Ramos (cell line): ENCODE measurements around the gene SHC4.
"Not testable (repeated sequence)": the region's sequence is repeated elsewhere in the genome, so short reads cannot be mapped to it uniquely, and the experiment has no call there.

Source experiments
- in situ Hi-C: fragments of 300-500 bp; cut with MboI; formaldehyde crosslinking; loops from one replicate; pipeline ENCODE4 v1.14.3; 2022; ENCODE audit warnings: low sequenced_read_pairs; ENCODE audit not compliant: unreplicated experiment

SHC4 gene

DNA sequence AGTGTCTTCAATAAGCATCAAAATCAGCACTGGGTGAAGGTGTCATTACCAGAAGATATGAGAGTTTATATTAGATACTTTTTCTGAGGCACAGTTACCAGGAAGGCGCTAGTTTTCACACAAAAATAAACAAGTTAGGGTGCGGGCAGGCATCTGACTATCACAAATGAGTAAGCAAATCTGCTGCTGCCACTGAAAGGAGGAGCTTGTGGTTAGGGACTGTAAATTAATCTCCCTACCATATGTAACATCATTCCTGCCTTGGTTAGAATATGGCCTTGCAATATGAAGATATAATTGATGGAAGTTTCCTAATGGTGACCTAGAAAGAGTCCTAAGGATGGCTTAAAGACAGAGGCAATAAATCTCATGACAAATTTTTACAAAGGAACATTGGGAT, 105.3 kb downstream of the SHC4 start:
- in situ Hi-C loops: no loop called here

DNA sequence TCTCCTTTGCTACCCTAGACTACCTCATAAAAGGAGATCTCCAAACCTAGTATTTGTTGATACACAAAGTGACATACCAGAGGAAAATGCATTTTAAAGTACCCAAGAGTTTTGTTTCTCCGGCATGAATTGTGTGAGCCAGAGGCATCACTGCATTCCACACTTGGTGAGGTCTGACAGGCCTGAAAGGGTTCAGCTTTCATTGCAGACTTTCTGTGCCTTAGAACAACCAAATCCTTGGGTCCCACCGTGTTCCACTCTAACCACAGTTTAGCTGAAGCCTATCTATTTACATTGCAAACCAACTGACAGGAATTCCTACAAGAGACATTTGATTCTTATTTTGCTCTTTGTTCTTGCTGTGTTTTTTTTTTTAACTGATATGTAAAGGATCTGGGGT, 106.8 kb downstream of the SHC4 start:
- in situ Hi-C loops: no loop called here

DNA sequence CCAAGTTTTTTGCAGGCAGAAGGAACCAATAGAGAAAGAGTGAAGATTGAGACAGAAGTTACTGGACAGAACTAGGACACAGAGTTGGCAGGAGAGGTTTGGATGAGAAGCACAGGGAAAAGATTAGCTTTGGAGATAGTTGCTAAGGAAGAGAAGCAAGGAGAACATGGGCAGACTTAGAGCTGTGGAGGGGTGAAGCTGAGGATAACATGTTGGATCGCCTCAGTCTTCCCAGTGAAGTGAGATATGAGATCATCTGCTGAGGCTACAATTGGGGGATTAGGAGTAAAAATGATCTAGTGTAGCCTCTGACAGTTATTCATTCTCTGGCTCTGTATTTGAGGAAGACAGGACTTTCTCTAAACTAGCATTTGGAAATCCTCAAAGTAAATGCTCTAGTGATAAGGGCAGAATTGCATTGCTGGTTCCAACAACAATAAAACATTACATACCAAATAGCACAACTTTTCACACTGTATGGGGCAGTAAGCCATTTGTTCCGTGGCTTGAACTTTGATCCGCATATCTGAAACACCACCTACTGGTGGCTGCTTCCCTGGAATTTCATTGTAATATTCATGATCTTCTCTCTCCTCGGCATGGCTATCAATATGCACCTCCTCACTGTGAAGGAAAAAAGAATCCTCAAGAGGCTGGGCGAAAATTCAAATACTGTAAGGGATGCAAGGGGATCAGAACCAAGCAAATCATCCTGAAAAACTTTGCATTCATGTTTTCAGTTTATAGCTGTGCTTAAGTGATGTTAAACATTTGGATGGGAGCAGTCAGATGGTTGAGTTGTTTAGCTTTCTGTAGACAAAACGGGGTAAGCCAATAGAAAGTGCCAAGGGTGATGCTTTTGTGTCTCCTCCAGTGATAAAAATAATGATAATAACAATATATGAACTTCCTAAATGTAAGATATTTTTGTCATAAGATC, 107.9 kb downstream of the SHC4 start:
- in situ Hi-C loops: no loop called here

DNA sequence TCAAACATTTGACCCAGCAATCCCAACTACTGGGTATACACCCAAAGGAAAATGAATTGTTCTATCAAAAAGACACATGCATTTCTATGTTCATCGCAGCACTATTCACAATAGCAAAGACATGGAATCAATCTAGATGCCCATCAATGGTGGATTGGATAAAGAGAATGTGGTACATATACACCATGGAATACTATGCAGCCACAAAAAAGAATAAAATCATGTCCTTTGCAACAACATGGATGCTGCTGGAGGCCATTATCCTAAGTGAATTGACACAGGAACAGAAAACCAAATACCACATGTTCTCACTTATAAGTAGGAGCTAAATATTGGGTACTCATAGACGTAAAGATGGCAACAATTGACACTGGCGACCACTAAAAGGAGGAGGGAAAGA, 109.3 kb downstream of the SHC4 start:
- in situ Hi-C loops: not testable (repeated sequence)

DNA sequence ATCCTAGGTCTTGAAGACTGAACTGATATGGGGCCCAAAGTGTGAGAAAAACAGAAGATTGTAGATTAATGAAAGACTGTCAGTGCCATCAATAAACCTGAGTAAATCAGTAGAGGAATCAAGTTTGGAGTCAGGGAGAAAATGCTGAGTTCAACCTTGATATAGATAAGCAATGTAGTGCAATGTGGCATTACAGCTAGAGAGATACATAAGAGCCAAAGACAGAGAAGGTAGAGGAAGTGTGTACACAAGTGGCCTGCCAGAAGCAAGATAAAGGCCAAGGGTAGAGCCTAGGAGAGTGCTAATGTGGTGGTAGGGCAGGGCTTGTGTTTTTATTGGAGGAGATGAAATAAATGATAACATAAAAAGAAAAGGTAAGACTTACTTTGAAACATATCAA, 111.8 kb downstream of the SHC4 start:
- in situ Hi-C loops: no loop called here

DNA sequence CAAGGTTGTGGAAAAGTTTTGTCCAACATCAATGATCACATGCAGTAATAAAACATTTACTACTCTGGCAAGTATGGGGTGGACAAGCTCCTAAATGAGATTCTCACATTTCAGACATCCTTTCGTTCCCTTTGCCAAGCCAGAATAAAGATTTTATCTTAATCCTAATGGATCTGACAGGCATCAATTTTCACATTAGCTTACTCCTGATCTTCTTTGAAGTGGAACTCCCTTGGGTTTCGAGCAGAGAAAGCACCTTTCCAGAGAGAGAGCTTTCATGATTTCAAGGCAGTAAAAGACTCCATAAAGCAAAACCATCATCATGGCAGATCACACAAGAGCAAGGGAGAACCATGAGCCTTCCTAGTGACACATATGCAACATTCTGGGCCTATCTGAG, 113.1 kb downstream of the SHC4 start:
- in situ Hi-C loops: no loop called here

DNA sequence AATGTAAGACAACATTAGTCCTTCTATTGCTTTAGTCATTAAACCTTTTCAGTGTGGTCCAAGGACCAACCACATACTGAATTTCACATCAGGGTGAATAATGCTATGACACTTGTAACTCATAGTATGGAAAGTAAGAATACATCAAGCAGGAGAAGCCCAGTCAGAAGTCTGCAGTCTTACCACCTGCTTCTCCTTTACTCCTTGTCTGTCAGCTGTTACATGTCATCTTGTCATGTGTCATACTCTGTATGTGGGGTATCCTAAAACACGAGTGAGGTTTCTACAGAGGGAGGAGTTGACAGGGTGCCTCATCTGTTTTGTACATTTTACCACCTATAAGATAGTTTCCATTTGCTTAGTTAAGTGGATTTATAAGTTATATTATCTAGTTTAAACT, 118.6 kb downstream of the SHC4 start:
- in situ Hi-C loops: no loop called here

DNA sequence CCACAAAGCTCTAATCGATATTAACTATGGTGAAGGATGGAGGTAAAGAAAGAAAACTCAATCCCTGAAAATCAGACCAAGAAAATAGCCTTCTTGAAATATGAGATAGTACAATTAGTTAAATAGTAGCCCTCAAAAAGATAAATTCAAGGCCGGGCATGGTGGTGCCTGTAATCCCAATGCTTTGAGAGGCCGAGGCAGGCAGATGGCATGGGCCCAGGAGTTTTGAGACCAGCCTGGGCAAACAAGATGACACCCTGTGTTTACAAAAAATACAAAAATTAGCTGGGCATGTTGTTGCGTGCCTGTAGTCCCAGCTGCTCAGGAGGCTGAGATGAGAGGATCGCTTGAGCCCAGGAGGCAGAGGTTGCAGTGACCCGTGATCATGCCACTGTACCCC, 121.2 kb downstream of the SHC4 start:
- in situ Hi-C loops: no loop called here

DNA sequence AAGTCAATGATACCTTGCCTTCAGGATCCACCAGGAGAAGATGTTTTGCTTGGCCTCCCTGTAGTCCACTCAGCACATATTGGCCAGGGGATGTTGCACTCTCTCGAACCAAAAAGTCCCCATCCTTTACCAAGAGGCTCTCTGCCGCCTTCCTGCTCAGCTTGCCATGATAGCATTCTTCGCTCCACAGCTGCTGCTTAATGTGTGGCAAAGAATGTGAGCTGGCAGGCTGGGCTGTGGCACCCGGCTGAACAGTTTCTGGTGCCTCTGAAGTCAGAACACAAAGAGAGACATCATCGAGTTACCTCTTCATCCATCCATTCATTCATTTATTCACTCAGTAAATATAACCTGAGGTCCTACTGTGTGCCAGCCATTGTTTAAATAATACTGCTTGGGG, 129.0 kb downstream of the SHC4 start:
- in situ Hi-C loops: no loop called here

DNA sequence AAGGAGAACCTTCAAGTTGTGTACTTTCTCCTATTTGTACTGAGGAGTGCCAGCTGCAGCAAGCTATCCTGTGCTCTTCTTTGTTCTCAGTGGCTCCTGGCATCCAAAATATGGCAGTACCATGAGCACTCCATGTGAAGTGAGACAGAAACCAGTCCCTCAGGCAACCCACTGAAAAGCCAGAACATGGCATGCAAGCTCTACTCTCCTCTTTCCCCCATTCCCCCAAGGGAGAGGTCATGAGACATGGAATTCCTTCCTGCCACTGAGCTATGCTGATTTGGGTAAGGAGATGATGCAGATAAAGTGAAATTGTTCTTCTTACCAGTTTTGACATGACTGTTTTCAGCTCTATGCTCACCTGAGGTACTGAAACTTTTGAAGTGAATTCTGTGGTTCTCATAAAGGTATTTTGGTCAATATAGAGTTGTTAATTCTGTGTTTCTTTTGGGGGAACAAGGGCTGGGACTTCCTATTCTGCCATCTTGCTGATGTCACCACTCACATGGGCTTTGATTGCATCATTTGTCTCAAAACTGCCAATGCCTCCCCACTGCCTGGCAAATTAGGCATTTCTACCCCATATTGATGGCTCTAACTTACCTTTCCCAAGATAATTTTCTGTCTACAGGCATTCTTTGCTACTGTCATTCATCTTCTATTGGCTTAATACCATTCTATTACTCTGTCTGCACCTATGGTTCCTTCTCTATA, 130.0 kb downstream of the SHC4 start:
- in situ Hi-C loops: no loop called here

DNA sequence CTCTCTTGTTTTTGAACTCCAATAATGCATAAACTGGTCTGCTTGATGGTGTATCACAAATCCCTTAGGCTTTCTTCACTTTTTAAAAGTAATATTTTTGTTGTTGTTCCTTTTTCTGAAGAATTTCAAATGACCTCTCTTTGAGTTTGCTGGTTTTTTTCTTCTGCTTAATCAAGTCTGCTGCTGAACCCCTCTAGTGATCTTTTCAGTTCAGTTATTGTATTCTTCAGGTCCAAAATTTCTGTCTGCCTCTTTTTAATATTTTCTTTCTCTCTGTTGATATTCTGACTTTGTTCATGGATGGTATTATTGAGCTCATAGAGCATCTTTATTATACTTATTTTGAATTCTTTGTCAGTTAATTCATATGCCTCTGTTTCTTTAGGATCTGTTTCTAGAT, 131.1 kb downstream of the SHC4 start:
- in situ Hi-C loops: no loop called here

DNA sequence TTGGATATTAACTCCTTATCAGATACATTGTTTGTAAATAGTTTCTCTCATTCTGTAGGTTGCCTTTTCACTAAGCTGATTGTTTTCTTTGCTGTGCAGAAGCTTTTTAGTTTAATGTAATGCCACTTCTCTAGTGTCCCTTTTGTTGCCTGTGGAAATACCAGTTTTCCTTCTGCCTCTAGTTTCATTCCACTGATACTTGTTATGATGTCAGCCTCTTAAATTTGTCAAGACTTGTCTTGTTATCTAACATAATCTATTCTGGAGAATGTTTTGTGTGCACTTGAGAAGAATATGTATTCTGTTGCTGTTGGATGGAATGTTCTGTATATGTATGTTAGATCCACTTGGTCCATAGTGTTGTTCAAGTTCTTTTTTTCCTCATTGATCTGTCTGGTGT, 134.8 kb downstream of the SHC4 start:
- in situ Hi-C loops: no loop called here

DNA sequence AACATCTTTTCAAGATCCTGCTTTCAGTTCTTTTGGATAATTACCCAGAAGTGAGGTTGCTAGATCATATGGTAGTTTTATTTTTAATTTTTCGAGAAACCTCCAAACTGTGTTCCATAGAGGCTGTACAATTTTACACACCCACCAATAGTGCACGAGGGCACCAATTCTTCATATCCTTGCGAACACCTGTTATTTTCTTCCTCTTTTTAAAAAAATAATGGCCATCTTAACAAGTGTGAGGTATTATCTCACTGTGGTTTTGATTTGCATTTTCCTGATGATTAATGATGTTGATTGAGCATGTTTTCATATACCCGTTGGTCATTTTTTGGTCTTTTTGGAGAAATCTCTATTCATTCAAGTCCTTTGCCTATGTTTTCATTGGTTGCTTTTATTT, 135.2 kb downstream of the SHC4 start:
- in situ Hi-C loops: no loop called here

DNA sequence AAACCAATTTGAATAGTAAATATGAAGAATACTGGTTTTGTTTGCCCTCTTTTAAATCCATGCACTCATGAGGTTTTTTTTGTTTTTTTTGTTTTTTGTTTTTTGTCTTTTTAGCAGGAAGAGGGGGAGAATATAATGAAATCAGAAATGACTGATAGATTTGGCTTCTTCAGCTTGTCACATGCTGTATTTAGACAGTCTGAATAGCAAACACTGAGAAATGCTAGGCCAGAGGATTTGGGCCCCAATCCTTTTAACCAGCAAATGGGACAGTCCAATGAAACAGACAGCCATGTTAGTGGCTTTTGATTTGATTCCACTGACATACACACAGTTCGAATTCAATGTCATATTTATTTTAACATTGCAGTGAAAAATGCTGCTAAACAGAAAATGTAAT, 138.6 kb downstream of the SHC4 start:
- in situ Hi-C loops: no loop called here

DNA sequence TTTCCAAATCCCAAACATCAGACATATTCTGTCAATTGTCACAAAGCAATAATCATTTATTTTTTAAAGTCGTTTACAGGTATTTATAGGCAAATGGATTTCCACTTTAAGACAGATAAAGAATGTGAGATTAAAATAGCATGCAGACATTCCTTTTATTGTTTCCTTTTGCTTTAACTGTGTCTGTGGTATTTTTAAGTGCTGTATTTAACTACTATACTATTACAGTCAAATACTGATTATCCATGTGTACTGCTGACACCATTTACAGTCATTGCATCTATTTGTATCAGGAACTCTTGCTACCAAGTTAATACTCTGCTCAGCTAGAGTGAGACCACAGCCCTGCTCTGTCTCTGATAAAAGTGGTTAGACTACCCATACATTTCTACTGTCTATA, 140.0 kb downstream of the SHC4 start:
- in situ Hi-C loops: no loop called here

DNA sequence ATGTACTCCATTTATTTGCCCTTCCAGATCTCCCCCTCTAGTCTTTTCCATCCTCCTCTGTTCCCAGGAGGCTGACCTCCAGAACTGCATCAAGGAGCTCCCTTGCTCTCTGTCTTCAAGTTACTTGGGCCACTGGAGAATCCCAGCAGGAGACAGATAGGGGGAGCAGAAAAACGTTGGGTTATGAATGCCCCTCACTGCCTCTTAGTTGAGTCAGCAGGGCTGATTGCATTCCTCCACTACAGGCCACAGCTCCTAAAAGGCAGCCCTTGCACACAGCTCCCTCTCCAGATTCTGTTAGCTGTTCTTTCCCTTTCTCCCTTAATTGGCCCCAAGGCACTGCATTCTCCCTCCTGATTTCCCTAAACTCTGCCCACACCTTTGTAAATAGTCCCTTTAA, 140.5 kb downstream of the SHC4 start:
- in situ Hi-C loops: no loop called here

DNA sequence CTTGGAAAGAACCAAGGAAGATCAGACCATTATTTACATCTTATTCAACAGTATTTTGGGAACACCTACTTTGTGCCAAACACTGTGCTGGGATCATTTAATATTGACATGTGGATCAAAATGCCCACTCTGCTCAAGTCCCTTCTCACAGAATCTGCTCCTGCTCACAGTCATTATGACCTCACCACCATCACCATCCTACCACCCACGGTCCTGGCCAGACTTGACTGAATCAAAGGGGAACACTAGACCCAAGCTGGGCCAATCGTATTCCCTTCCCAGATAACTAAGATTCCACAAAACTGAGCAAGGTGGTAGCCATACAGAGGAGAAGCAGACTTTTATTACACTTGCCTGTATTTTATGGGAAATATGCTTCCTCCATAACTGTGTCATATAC, 149.4 kb downstream of the SHC4 start:
- in situ Hi-C loops: no loop called here

DNA sequence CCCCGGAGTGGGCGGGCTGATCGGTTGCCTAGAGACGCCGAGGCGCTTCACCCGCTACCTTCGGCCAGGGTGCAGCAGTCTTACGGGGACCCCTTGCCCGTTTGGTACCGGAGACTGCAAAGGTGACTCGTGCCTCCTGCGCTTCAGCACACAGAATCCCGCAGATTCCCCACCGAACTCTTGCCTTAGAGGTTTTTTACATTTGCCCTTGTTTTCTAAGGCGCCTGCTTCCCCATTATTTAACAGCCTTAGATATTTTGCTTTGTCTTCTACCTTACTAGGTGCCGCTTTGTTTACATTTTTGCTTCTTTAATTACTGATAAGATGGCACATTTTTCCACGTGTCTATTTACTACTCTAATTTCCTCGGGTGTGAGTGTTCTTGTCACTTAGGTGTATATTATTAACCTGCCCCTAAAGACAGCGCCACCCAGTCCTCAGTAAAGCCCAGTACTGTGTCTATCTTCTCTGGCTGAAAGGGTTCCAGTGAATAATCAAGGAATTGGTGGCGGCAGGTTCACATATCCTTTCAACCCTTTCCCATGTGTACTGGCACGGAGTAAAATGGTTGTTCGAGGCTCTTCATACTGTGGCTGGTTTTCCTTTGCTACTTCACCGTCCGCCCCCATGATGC, 152.3 kb downstream of the SHC4 start:
- in situ Hi-C loops: no loop called here

DNA sequence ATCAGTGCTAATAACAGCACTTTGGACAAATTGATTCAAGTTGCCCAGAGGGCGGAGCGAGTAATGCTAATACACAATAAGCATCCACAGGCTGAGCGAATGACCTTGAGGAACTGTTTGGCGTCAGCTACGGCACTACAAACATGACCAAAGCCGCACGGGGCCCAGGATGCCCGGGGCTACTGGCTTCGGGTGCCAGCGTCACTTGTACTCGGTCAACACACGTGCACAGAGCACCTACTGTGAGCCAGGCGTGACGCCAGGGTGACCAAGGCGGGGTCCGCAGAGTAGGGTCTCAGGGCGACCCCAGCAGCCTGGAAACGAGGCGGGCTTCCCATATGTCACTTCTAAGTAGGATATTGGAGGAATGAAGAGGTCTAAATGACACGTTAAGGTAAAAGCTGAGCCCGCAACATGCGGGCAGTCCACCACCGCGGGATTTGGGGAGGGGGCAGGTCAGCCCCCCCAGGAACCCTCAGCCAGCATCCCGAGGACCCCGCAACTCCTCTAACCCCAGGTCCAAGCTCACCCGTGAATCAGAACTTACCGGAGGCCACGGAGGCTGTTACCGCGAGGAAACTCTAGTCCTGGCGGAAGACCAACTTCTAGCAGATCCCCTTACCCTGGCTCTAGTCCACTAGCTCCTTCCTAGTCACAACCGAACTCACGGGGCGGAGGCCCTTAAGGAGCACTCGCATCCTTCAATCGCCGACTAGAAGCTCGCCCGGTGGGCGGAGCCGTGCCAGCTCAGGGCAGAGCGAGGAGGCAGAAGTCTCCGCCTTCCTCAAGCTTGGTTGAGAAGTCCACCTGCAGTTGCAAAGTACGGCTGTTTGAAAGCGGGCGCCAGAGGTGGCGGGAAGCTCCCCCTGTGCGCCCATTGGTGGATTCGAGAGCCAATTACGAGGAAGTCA, 153.1 kb downstream of the SHC4 start, which contains the start of gene CEP152:
Gene CEP152 (minus strand): TSS at position 656 of the 911 bp plus-strand sequence. CDS start 5,420 bp downstream, outside the sequence.
- in situ Hi-C loops: no loop called here

DNA sequence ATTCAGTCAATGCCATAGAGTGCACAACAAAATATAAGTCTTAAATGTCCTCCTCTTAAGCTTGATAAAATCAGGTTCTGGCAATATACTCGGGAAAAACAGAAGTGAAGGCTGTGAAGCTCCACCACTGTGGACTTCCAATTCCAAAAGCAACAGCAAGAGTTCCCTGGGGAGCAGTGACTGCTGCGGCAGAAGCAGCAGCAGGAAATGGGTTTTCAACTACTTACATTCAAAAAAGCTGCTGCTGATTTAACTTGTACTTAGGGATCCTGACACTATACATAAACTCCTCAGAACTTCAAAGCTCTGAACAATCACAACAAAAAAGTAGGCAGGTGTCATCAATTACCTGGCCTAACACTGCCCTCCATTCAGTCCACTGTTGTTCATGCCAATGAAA, 157.6 kb downstream of the SHC4 start:
- in situ Hi-C loops: no loop called here
